ENCODE data around the gene SCYL1. TPM values are rescaled to one million over a fixed set of nuclear protein-coding genes. Genes with fewer than 3 reads are reported as not detected.

The SCYL1 gene
- total and polyA plus RNA-seq, 2 of the 4 experiments (the other 2 are of a cell fraction): 96.4 to 150 TPM

- no peaks in the 10 kb centered on the region for H3K4me1 ChIP-seq (ENCODE audit: control insufficient read depth, insufficient read depth, low read length)
Measured at GRCh38 chr11:65506290-65506771, 18.6 kb upstream of the SCYL1 start.

More at GRCh38 chr11:65506290-65506771, 18.6 kb upstream of the SCYL1 start:
- H2BK20ac ChIP-seq (ENCODE audit: low read depth, low read length): no peak overlapping the region
- H3K79me1 ChIP-seq (ENCODE audit: low read depth in 1 of 2, low read length in 2 of 2): peaks cover 0 to 29% of the 10 kb centered on the region in 2 experiments; a peak in 2 of 4 replicates
- H3K27me3 ChIP-seq (ENCODE audit: control insufficient read depth, insufficient read depth, low read length): no peaks in the 10 kb centered on the region
- H3K4ac ChIP-seq (ENCODE audit: low read depth, low read length): no peak overlapping the region
- no TSS peak for BruUV-seq (replicated peaks)
- peak overlapping the region; percentile 82; the same call in 1 of the 2 replicates for H3K56ac ChIP-seq (ENCODE audit: extremely low read depth, insufficient read depth, low read length)
- peak overlapping the region; percentile 95; the same call in 1 of the 2 replicates for H3K23ac ChIP-seq (ENCODE audit: low read depth, low read length)
- peaks cover 45% of the 10 kb centered on the region for H3K36me3 ChIP-seq (ENCODE audit: control insufficient read depth, insufficient read depth, low read length)
- H2BK120ac ChIP-seq (ENCODE audit: low read depth, low read length): no peak overlapping the region
- H3K9ac ChIP-seq (ENCODE audit: low read depth, low read length): peak overlapping the region; percentile 97
- no peak overlapping the region for H2BK15ac ChIP-seq (ENCODE audit: low read depth, low read length)
- no peak for TF ChIP-seq CTCF (conservative IDR thresholded peaks at IDR 0.05; ENCODE audit: low read depth, low read length)
- TF ChIP-seq RCOR1 (IDR thresholded peaks at IDR 0.05; ENCODE audit: insufficient replicate concordance, low read length): no peak
- TF ChIP-seq SMC3 (IDR thresholded peaks at IDR 0.05; ENCODE audit: low read depth, low read length): peak; percentile 7; the same call in 1 of the 2 replicates
- H3K9me3 ChIP-seq (ENCODE audit: control insufficient read depth, insufficient read depth, low read length): no peaks in the 10 kb centered on the region
- no CpG with 5 or more reads among the region's 4 CpGs for WGBS, 2 experiments (ENCODE audit: extremely low coverage in 2 of 2, insufficient read length in 1 of 2)
- peak overlapping the region; percentile 72 for H3K4me3 ChIP-seq (ENCODE audit: insufficient read depth, low read depth, low read length)
- peak overlapping the region in 1 of 2 experiments; percentile 19; a peak in 1 of 4 replicates for H4K8ac ChIP-seq (ENCODE audit: low read depth in 2 of 2, low read length in 2 of 2)
- no peak for ATAC-seq (ENCODE audit: low read depth)
- DNase-seq: no peak
- peak overlapping the region; percentile 84 for H2BK5ac ChIP-seq (ENCODE audit: low read depth, low read length, poor library complexity, severe bottlenecking)
- H3K4me2 ChIP-seq (ENCODE audit: low read depth, low read length): peak overlapping the region; percentile 74
- H3K27ac ChIP-seq (ENCODE audit: insufficient read depth, low read length): peak overlapping the region; percentile 16; the same call in 1 of the 2 replicates
- intact Hi-C loops (cut with micrococcal nuclease) (loop anchor here (5.0 kb wide), 1 partner anchor 34 kb away; no protein-coding TSS in a partner anchor), dilution Hi-C loops (cut with HindIII; ENCODE audit: low sequenced_read_pairs, unreplicated experiment) (no loop called here), in situ Hi-C loops (cut with MboI; ENCODE audit: low sequenced_read_pairs) (loop anchor here (5.0 kb wide), 1 partner anchor 34 kb away; no protein-coding TSS in a partner anchor)
- ChIA-PET CTCF (interaction anchor here (0.6 to 1.1 kb wide), 2 partner anchors 26 to 86 kb away, joined by 3 read pairs; no protein-coding TSS in a partner anchor), POLR2A (ENCODE audit: unreplicated experiment) (interaction anchor here (0.9 to 14.2 kb wide), 8 partner anchors 8 to 136 kb away, joined by 3 to 494 read pairs (median 35); partner anchors contain the start of genes MALAT1 and NEAT1)
- peak overlapping the region; percentile 42 for H3K14ac ChIP-seq (replicated peaks; ENCODE audit: low read depth, low read length)
- H4K5ac ChIP-seq (ENCODE audit: low read depth, low read length): no peak overlapping the region
- H3K18ac ChIP-seq (ENCODE audit: low read depth, low read length): no peak overlapping the region
- H4K20me1 ChIP-seq (ENCODE audit: insufficient read depth, low read length): peaks cover 68% of the 10 kb centered on the region
- H3K9me1 ChIP-seq (ENCODE audit: insufficient read depth, low read length): no peaks in the 10 kb centered on the region
- H2AK5ac ChIP-seq (ENCODE audit: low read depth, low read length): no peak overlapping the region
- H4K91ac ChIP-seq (ENCODE audit: insufficient read depth, low read depth, low read length): no peak overlapping the region
- peak overlapping the region; percentile 57 for H2AK9ac ChIP-seq (replicated peaks; ENCODE audit: low read depth, low read length, poor library complexity)
- H2AFZ ChIP-seq (replicated peaks; ENCODE audit: low read length, poor library complexity): no peak overlapping the region

All from IMR-90 (cell line).